HG03139 (cell line): ENCODE data around the gene FAM168A.

Experiments
- ATAC-seq: cut with Tn5 transposase; IDR thresholded peaks from one replicate; pipeline ENCODE4 v1.9.1; 2021; ENCODE audit not compliant: unreplicated experiment

FAM168A gene

DNA sequence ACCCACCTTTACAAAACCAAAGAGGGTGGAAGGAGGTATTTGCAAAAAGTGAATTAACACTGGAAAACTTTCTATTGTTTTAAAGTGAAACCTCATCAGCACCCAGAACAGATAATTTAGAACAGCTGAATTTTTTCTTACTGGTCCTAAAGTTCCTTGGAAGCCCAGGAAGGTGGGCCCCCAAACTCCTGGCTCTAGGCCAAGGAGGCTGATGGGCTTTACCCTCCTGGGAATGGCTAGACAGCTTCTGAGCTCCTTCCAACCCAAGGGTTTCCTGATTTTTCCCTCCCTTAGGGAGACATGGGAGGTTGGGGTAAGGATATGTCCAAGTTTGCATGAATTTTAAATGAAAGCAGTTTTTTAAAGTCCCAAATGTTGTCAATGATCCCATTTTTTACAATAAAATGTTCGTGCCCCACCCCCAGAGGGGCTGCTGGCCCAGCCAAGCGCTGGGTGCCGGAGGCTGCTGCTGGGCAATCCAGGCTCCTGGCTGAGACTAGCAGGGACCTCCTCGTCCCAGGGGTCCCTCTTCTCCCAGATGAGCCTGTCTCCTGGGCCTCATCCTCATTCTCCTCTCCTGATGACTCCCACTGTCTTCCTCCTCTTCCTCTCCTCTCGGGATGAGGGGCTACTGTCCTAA, 193.3 kb downstream of the FAM168A start:
- ATAC-seq: no peak

DNA sequence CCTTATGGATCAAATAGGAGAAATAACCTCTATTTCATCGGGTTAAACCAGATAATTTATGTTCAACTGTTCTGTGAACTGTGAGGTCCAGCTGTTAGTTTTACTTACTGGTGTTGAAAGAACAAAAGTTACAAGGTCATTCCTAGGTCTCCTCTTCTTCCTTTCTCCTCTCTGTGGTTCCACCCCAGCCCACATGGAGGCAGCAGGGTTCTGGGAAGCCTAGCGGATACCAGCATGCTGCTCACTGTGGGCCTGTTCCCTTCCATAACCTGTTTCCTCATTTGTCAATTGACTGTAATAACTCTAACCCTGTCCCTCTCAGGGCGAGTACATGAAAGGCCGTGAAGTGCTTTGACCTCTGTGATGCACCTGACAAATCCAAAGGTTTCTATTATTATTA, 193.9 kb downstream of the FAM168A start:
- no peak for ATAC-seq

DNA sequence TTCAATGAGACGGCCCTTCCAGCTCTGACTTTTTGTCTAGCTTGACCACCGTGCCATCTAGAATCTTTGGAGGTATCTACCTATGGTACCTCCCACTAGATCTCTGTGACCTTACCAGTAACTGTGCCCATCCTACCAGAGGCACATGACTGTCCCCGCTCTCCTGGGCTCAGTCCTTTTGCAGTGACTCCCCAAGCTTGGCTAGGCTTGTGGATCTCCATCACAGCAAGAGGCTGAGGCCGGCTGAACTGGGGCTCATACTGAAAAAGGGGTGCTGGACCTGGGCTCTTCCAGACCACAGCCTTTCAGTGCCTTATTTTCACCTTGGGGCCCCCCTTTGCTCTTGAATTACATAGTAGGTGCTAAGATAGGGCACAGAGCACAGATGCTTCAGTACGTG, 194.4 kb downstream of the FAM168A start:
- no peak for ATAC-seq

DNA sequence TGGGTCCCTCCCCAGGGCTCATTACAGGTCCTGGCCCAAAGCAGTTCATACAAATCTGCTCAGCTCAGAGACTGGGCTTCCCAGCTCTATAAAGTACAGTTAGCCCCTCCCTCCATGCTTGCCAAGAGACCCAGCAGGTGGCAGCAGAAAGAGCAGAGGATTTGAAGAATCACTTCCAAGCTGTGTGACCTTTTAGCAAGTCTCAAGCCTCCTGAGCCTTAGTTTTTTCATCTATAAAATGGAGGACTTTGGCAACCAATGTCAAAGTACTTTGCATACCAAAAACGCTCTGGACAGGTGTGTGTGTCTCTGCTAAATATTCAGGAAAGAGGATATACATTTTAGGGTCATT, 195.1 kb downstream of the FAM168A start:
- no peak for ATAC-seq

DNA sequence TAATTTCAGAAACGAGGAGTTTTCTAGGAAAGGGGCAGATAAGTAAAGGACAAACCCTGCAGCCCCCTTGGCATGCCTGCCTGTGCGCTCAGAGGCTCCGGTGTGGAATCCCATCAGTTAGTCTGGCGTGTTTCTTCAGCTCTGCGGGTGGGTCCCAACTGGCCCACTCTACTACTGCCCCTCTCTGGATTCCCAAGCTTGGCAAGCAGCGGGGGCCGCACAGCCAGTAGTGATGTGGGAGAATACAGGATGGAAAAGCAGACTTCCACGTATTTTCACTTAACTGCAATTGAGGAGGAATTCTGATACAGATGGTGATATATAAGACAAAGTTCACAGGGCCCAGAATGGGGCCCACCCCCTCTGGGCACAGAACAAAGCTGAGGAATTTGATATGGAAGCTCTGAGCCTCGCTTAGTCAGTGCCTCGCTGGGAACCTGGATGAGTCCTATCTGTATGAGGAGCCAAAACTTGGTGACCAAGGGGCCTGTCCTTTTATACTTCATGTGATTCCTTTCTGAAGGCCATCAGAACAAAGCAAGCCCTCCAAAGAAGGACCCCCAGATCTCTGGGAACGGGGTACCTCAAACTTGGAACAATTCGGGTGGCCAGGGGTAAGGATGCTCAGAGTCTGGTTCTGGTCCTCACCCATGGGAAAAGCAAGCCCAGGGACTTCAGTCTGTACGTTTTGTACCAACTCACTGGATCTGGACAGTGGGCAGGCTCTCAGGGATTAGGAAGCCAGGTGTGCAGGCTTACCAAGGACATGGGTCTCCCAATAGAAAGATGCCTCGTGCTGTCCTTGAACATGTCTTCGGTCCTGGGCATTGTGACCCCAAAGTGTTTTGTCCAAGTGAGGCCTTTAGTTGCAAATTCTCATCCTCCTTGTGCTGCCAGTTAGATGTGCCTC, 195.7 kb downstream of the FAM168A start:
- ATAC-seq: no peak

DNA sequence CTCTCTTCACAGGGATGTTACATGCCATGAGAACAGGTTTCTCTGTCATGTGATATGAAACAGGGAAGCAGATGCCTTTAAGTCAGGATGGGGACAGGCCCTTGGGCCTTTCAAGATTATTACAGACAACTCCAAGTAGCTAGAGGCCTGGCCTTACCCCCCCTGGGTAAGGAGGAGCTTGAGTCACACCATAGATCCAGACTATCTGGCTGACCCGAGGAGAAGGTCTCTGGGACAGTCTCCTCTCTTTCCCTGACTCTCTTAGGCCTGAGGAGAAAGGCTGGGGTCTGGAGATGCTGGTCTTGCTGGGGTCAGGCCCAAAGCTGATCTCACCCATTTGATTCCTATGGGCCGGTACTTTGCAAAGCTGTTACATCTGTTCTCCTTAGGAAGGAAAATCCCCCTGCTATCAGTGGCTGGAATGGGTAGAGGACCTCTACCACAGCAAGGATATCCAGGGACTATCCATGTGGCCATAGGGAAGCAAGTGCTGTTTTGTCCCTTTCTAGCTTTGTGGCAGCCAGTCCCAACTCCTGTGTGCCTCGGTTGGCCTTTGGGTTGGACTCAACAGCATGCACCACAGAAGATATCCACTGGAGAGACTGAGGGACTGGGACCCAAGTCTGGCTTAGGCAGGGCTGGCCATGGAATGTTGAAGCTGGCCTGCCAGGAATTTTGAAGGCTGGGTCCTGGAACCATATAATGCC, 196.5 kb downstream of the FAM168A start:
- no peak for ATAC-seq

DNA sequence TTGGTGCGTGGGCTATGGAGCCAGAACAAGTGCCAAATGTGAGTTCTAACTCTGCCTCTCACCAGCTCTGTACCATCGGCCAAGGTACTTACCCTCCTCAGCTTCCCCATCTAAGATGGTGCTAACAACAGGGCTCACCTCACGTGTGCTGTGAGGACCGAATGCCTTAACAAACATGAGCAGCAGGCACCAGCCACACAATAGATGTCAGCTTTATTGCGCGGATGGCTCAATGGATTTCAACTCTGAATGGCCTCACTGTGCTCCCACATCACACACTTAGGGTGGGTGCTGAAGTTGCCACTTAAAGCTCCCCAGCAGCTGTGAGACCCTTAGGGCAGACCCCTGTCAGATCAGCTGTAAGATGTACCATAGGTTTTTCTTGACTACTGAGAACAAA, 197.6 kb downstream of the FAM168A start:
- no peak for ATAC-seq

DNA sequence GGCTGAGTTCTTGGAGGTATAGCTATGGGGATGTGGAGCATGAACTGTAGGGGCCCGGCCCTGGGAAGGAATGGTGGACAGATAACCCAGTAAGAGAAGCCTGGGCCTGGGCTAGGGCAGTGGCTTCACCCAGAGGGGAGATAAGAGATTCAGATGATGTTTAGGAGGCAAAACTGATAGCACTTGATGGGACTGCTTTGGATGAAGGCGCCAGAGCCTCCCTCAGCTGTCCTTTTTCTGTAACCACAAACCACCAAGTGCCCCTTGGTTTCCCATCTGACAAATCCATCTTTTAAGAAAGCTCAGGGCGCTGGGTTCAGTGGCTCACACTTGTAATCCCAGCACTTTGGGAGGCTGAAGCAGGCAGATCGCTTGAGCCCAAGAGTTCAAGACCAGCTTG, 198.3 kb downstream of the FAM168A start:
- no peak for ATAC-seq

DNA sequence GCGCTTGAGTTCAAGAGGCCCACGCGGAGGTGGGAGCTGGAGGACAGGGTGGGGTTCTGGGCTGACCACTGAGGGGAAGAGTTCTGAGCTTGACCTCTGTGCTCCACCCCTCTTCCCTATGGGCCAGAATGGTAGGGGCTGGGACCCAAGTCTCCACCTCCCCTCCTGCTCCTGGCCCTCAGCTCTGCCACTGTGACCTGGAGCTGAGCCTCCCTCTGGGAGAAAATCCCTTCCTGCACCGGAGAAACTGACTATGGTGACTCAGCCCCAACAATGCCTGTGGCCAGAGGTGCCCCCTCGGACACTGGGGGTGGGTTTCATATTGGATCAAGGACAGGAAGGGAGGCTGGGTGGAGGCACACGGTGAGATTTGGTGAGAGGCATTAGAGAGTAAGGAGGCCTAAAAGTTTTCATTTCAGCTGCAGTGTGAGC, 198.7 kb downstream of the FAM168A start:
- no peak for ATAC-seq

DNA sequence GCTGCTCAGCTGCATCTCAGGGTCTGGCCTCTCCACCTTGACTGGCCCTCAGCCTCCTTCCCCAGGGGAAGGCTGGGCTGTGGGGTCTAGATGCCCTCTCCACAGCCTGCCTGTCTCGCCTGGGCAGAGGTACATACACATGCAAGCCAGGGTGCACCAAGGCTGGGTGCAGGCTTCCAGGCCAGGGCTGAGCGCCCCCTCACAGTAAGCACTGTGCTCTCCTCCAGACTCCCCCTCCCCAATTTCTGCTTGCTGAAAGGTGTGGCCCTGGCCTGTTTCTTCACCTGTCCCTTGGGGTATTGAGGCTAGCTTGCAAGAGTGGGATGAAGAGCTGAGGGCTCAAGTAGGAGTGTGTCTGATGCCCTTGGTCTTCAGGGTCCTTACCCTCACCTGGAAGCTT, 199.2 kb downstream of the FAM168A start:
- no peak for ATAC-seq

DNA sequence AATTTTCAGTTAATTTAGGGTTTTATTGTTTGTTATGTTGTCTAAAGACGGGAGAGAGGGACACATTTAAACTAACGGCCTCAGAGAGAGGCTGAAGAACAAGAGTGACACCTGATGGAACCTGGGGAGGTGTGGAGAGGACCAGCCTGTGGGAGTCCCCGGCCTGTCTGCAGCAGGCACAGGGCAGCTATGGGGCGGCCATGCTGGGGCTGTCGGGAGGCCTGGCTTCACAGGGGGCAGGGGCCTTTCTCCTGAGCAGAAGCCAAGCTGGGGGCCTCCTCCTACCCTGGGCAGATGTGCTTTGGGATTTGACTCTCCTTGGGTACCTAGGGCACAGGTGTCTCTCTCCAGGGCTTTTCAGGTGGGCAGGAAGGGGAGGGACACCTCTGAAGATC, 199.8 kb downstream of the FAM168A start:
- ATAC-seq: no peak

DNA sequence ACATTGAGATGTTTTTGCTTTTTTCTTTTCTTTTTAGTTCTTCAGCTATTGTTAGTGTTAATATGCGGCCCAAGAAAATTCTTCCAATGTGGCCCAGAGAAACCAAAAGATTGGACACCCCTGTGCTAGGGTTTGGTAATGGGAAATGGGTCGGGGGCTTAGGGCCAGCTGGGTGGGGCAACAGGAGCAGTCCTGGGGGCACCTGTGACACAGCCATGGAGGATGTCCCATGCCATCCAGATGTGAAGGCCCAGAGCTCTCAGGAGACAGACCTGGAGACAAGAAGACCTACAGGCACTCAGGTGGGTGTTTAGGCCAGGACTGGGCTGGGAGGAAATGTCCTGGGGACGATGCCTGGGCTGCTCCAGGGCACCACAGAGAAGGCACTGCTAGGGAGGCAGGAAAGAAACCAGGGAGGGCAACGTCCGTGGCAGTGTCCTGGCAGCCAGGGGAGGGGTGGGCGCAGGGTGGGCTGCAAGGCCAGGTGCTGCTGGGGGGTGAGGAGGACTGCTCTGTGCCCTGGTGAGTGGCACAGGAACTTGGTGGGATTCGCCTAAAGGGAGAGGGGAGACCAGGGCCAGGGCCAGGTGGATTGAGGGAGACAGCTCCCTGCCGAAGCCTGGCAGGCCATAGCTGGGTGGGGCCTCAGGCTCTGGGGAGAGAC, 200.3 kb downstream of the FAM168A start:
- ATAC-seq: no peak

DNA sequence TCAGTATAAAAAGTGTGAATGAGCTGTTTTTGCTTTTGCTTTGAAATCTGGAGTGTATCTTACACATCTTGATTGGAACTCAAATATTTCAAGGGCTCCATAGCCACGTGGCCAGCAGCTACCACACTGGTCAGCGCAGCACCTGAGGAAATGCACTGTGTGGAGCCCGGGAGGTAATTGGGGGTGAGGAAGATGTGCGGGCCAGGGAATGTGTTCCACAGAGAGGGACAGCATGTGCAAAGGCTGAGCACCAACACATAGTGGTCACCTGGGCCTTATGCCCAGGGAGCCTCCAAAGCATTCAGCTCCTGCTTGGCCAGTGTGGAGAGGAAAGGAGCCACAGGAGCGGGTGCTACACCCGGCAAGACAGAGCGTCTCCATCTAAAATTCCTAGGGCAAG, 200.9 kb downstream of the FAM168A start:
- ATAC-seq: no peak

DNA sequence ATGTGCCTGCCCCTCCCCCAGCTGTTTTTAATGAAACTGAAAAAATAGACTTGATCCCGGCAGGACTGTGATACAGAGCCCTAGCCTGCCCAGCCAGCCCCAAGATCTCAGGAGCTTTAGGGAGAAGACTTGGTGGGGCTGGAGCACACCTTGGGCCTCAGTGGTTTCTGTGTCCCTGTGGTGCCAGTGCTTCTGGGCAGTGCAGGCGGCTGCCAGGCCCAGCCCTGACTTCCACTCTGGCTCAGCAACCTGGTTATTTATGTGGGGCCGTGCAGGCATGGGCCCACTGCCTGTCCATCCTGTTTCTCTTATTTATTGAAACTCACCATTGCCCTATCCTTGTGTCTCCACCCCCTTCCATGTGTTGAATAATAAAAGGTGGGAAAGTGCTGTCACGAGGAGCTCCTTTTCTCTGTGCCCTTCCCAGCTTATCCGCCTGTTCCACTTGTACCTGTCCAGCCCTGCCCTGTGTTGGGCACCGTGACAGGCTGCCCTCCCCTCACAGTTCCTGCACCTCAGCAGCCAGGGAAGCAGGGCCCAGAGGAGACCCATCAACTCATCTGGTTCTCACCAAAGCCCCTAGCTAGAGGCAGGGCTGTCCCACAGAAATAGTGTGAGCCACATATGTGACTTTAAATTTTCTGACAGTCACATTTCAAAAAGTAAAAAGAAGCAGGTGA, 201.5 kb downstream of the FAM168A start:
- ATAC-seq: no peak

DNA sequence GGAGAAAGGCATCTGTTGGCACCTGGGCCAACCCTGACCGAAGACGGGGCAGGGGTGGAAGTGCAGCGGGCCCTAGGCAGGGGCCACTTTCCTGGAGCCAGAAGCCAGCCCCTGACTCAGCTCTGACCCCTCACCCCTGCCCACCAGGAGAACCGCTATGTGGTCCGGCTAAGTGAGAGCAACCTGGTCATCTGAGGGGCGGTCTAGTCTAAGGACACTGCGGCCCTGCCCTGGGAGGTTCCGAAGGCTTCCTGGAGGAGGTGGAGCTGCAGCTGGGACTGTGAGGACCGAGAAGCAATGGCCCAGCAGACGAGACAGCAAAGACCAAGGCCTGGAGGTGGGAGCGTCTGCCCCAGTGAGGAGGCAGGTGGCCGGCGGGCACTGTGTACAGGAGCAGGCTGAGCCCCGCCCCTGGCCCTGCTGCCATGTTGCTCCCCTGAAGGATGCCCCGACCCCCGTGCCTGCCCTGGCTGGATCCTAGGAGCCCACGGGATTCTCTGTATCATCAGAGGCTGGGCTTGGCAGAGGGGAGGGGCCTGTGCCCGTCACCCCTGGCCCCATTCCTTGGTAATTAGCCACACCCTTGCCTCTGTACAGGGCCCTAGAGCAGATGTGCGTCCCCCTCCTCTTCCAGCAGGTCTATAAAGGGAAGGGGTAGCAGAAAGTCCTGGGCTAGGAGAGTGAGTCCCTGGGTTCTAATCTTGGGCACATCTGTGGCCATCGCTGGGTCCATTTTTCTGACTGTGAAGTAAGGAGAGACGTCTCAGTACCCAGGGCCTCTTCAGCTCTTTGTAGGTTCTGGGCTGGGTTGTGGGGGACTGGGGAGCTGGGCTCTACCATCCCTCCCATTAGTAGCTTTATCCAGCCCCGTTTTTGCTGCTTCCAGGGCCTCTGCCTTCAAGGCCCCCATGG, 202.4 kb downstream of the FAM168A start:
- no peak for ATAC-seq

DNA sequence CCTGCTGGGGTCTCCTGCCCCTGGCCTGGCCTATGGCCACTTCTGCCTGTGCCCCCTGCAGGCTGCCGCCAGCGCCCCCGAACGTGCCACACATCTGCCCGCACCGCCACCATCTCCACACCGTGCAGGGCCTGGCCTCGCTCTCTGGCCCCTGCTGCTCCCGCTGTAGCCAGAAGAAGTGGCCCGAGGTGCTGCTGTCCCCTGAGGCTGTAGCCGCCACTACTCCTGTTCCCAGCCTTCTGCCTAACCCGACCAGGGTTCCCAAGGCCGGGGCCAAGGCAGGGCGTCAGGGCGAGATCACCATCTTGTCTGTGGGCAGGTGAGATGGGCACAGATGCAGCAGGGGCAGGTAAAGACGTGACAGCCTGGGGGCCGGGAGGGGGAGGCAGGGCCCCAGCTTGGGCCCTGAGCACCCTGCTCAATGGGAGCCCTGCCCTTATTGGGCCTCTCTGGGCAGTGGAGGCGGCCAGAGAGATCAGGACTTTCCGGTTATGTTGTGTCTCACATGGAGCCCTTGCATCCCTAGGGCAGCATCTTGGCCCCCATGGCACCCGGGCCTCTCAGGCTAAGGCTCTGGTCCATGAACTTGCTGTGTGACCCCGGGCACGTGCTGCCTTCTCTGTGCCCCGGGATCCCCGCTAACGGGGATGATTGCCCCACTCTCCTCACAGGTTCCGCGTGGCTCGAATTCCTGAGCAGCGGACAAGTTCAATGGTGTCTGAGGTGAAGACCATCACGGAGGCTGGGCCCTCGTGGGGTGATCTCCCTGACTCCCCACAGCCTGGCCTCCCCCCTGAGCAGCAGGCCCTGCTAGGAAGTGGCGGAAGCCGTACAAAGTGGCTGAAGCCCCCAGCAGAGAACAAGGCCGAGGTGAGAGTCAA, 203.3 kb downstream of the FAM168A start:
- ATAC-seq: no peak

DNA sequence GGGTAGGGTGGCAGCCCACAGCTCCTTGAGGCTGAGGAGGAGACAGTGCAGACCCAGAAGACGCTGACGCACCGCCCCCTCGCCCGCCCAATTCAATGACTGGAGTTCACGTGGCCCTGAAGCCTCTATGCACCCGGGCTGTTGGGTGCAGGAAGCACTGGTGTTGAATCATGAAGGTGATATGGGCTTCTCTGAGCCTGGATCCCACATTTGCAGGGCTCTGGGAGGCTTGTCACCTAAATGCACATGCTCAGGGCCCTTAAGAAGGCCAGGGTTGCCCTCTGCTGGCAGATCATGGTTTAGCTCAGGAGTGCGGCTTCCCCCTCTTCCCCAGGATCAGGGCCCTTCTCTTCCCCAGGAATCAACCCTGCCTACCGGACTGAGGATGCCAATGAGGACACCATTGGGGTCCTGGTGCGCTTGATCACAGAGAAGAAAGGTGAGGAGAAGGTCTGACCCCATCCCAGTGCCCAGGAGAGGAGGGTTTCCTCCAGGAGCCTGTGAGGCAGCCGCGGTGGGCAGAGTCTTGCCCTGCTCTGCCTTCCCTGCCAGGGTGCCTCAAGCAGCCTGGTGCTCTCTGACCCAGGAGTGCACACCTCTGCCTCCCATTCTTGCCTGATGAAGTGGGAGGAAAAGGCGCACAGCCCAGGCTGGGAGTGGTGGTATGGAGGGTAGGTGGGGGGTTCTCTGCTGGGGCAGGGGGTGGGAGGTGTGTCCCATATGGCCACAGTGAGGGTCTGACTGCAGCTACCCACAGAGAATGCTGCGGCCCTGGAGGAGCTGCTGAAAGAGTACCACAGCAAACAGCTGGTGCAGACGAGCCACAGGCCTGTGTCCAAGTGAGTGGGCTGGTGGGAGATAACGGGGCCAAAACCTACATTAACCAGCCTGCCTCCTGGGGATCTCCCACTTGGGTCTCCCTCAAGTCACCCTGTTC, 204.2 kb downstream of the FAM168A start:
- ATAC-seq: no peak

DNA sequence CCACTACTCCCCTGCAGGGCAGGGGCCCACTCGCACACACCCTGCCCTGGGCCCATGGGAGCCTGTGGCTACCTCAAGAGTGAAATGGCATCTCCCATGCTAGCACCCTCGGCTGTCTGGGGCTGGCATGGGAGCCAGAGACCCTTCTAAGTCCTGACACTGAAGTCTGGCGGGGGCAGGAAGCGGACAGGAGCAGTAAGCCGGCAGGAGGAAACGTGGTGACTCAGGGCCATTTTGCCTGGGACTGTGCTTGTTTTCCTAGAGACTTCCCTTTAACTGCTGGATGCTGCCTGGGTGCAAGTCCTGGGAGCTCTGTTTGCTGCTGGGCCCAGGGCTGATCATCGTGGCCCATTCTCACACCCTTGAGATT, 204.9 kb downstream of the FAM168A start:
- no peak for ATAC-seq
